ENCODE data around the gene BRINP1. TPM values are rescaled to one million over a fixed set of nuclear protein-coding genes. Genes with fewer than 3 reads are reported as not detected.

Gene BRINP1
- total RNA-seq, 2 experiments from 2014 or later: not detected

DNA sequence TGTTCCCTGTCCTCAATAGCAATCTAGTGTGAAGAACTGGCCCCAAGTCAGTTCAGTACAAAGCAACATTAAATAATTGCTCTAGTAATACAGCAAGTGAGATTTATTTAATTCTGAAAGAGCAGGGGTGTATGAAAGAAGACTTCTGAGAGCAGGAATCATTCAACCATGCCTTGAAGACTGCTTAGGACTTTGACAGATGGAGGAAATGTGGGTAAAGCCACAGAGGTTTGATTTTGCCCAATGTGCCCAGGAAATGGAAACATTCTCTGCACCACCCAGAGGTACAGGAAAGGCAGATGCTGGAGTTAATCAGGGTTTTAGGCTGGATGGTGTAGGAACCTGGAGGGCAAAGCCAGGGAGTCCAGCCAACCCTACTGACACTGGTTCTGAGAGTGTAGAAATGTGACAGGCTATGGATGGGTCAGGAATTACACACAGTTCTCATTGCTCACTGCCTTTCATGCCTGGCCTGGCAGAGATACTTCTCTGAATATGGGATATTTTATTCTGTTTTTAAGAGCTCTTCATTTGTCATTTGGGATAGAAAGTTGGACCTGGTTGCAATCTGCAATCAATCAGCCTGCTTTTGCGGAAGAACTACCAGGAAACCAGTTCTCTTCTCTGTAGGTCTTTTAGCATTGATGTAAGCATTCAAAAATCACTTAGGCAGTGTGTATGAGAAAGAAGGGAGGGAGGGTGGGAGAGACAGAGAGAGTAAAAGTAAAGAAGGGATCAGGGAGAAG lies 88.3 kb downstream of the BRINP1 start:
- H3K9me3 ChIP-seq (ENCODE audit: low read length): no peaks in the 10 kb centered on the region
- no peaks in the 10 kb centered on the region for H3K9me2 ChIP-seq (ENCODE audit: insufficient read depth, low read length)
- H3K4me3 ChIP-seq (ENCODE audit: low read depth, low read length, poor library complexity, severe bottlenecking): no peak overlapping the region
- TF ChIP-seq CTCF (conservative IDR thresholded peaks at IDR 0.05; ENCODE audit: low read length): no peak
- no peak for TF ChIP-seq EZH2phosphoT487 (IDR thresholded peaks at IDR 0.05; ENCODE audit: borderline replicate concordance, low read depth, low read length)
- CTCF ChIA-PET (ENCODE audit: unreplicated experiment): no interaction called here
- no peak for DNase-seq (ENCODE audit: low spot score)
- H3K36me3 ChIP-seq (ENCODE audit: insufficient read depth, low read length): no peaks in the 10 kb centered on the region
- BruUV-seq (replicated peaks): no TSS peak
- intact Hi-C loops (cut with micrococcal nuclease; ENCODE audit: unreplicated experiment): loop anchor here (10.0 kb wide), 1 partner anchor 1636 kb away; no protein-coding TSS in a partner anchor
- no peak overlapping the region for H3K4me2 ChIP-seq (ENCODE audit: low read length)
- no peak overlapping the region for H3K27ac ChIP-seq (ENCODE audit: low read depth, low read length, poor library complexity, severe bottlenecking)
- POLR2A ChIA-PET: no interaction called here
- no peaks in the 10 kb centered on the region for H4K20me1 ChIP-seq (ENCODE audit: insufficient read depth, low read length)
- H3K4me1 ChIP-seq (ENCODE audit: insufficient read depth, low read length, poor library complexity, severe bottlenecking): no peaks in the 10 kb centered on the region
- no peak overlapping the region for H2AFZ ChIP-seq (ENCODE audit: low read length)
- no peaks in the 10 kb centered on the region for H3K79me2 ChIP-seq (ENCODE audit: insufficient read depth, low read depth, low read length)

GRCh38 chr9:119278171-119278570 lies 91.1 kb downstream of the BRINP1 start:
- Histone ChIP-seq H3K79me2 (ENCODE audit: insufficient read depth, low read depth, low read length) (no peaks in the 10 kb centered on the region), H3K27ac (ENCODE audit: low read depth, low read length, poor library complexity, severe bottlenecking) (no peak overlapping the region), H3K36me3 (ENCODE audit: insufficient read depth, low read length) (no peaks in the 10 kb centered on the region), H3K4me1 (ENCODE audit: insufficient read depth, low read length, poor library complexity, severe bottlenecking) (no peaks in the 10 kb centered on the region), H3K9me3 (ENCODE audit: low read length) (no peaks in the 10 kb centered on the region), H2AFZ (ENCODE audit: low read length) (no peak overlapping the region), H4K20me1 (ENCODE audit: insufficient read depth, low read length) (no peaks in the 10 kb centered on the region), H3K9me2 (ENCODE audit: insufficient read depth, low read length) (no peaks in the 10 kb centered on the region), H3K4me3 (ENCODE audit: low read depth, low read length, poor library complexity, severe bottlenecking) (no peak overlapping the region), H3K4me2 (ENCODE audit: low read length) (no peak overlapping the region)
- intact Hi-C loops (cut with micrococcal nuclease; ENCODE audit: unreplicated experiment): no loop called here
- ChIA-PET POLR2A (no interaction called here), CTCF (ENCODE audit: unreplicated experiment) (no interaction called here)
- no peak for TF ChIP-seq CTCF (conservative IDR thresholded peaks at IDR 0.05; ENCODE audit: low read length)
- TF ChIP-seq EZH2phosphoT487 (IDR thresholded peaks at IDR 0.05; ENCODE audit: borderline replicate concordance, low read depth, low read length): no peak
- BruUV-seq (replicated peaks): no TSS peak
- DNase-seq (ENCODE audit: low spot score): no peak

DNA sequence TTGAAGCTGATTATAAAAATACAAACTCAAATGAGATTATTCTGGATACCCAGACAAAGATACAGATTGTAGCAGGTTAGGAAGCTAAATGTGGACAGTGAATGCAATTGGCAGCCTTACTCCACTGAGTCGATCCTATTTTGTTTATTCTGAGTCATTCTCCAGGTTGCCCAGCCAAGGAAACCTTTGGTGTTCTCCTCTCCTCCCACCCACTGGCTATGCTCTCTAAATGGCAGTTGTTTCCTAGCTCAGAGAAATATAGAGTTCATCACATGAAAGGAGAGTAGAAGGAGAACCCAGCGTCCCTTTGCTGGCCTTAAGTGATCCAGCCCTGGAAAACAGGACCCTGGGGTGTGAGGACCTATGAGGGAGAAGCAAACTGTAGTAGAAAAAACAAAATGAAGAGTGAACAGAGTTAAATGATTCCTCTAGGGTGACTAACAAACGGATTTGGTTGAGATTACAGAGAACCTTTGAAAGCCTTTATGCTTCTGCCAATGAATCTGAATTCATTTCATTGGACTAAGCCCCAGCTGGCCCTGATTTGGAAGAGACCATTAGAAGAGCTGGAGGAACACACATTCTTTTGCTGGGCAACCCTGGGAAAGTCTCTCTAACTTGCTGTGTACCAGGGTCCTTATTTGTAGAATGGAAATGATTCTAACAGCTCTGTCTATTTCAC lies 95.1 kb downstream of the BRINP1 start:
- intact Hi-C loops (cut with micrococcal nuclease; ENCODE audit: unreplicated experiment): no loop called here
- no peak overlapping the region for H2AFZ ChIP-seq (ENCODE audit: low read length)
- CTCF ChIA-PET (ENCODE audit: unreplicated experiment): no interaction called here
- no peaks in the 10 kb centered on the region for H4K20me1 ChIP-seq (ENCODE audit: insufficient read depth, low read length)
- no peaks in the 10 kb centered on the region for H3K9me3 ChIP-seq (ENCODE audit: low read length)
- H3K79me2 ChIP-seq (ENCODE audit: insufficient read depth, low read depth, low read length): no peaks in the 10 kb centered on the region
- POLR2A ChIA-PET: interaction anchor here (0.6 kb wide), 2 partner anchors 26 to 187 kb away, joined by 3 to 5 read pairs; no protein-coding TSS in a partner anchor
- no peak overlapping the region for H3K4me2 ChIP-seq (ENCODE audit: low read length)
- no peak overlapping the region for H3K4me3 ChIP-seq (ENCODE audit: low read depth, low read length, poor library complexity, severe bottlenecking)
- no peaks in the 10 kb centered on the region for H3K36me3 ChIP-seq (ENCODE audit: insufficient read depth, low read length)
- TF ChIP-seq EZH2phosphoT487 (IDR thresholded peaks at IDR 0.05; ENCODE audit: borderline replicate concordance, low read depth, low read length) (no peak), CTCF (conservative IDR thresholded peaks at IDR 0.05; ENCODE audit: low read length) (no peak)
- BruUV-seq (replicated peaks): no TSS peak
- no peaks in the 10 kb centered on the region for H3K4me1 ChIP-seq (ENCODE audit: insufficient read depth, low read length, poor library complexity, severe bottlenecking)
- no peaks in the 10 kb centered on the region for H3K9me2 ChIP-seq (ENCODE audit: insufficient read depth, low read length)
- DNase-seq (ENCODE audit: low spot score): no peak
- H3K27ac ChIP-seq (ENCODE audit: low read depth, low read length, poor library complexity, severe bottlenecking): no peak overlapping the region

Data from OCI-LY7 (cell line).